Measurements from ENCODE around the gene FCRLA.

Gene FCRLA

DNA sequence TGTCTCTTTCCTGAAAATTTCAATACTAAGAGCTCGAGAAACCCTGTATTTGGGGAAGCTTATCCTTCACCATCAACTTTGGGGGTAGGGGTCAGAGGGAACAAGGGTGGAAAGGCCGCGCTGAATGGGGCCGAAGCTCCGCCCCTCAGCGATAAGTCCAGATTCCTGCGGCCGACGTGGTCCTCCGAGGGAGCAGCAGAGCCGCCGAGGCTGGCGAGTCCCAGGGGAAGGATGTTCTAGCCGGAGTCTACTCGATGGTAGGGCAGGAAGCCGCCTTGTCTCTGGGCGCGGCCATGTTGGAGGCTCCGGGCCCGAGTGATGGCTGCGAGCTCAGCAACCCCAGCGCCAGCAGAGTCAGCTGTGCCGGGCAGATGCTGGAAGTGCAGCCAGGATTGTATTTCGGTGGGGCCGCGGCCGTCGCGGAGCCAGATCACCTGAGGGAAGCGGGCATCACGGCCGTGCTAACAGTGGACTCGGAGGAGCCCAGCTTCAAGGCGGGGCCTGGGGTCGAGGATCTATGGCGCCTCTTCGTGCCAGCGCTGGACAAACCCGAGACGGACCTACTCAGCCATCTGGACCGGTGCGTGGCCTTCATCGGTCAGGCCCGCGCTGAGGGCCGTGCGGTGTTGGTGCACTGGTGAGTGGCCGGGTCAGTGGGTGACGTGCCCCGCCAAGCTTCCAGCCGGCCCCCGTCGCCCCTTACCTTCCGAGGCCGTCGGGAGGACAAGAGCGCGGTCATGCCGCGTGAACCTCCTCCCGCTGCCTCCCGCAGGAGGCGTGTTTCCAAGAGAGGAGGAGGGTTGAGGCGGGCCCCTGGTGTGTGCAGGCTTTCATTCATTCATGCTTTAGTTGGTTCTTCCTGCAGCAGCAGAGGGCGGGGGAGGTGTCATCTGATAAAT, 42.7 kb downstream of the FCRLA start, which contains the start of gene DUSP12:
Gene DUSP12, plus strand, starts transcription at position 278 of the 899 bp plus-strand sequence. Its CDS starts 16 bp downstream, at position 294.
- DNase-seq (ENCODE audit: low spot score), result peak; percentile 90
- peak; percentile 53 for TF ChIP-seq CTCF (IDR thresholded peaks at IDR 0.05; ENCODE audit: borderline replicate concordance, control extremely low read depth, extremely low read depth, insufficient read depth, missing control alignments)
- in situ Hi-C loops (cut with MboI; ENCODE audit: low sequenced_read_pairs, unreplicated experiment), result loop anchor here (10.0 to 25.0 kb wide), 2 partner anchors 112 to 265 kb away; partner anchors contain the start of gene FCGR3B

- TF ChIP-seq CTCF (IDR thresholded peaks at IDR 0.05; ENCODE audit: borderline replicate concordance, control extremely low read depth, extremely low read depth, insufficient read depth, missing control alignments), result peak; percentile 27
- DNase-seq (ENCODE audit: low spot score), result no peak
- in situ Hi-C loops (cut with MboI; ENCODE audit: low sequenced_read_pairs, unreplicated experiment), result no loop called here
Observed at GRCh38 chr1:161763522-161764098, 56.6 kb downstream of the FCRLA start.
